8988T (cell line): ENCODE results near the gene MCCD1.
A peak's percentile ranks its signal among the peaks of the same experiment; 100 is the strongest.

Source experiments
- DNase-seq: peaks from one replicate; pipeline ENCODE4 v3.0.0; 2011

Gene MCCD1

GRCh38 chr6:31513456-31514165 is 15.2 kb upstream of the MCCD1 start:
- DNase-seq: no peak

GRCh38 chr6:31521835-31522234 is 6.9 kb upstream of the MCCD1 start:
- no peak for DNase-seq

GRCh38 chr6:31525553-31525931 is 3.2 kb upstream of the MCCD1 start:
- DNase-seq: no peak

- DNase-seq: no peak
These were observed 2.7 kb upstream of the MCCD1 start for GRCh38 chr6:31525932-31526591.

GRCh38 chr6:31528307-31528777 is 420 bp upstream of the MCCD1 start:
- no peak for DNase-seq

GRCh38 chr6:31529329-31530150 is 778 bp downstream of the MCCD1 start:
- no peak for DNase-seq

GRCh38 chr6:31530659-31531058 is 1.9 kb downstream of the MCCD1 start:
- no peak for DNase-seq

GRCh38 chr6:31531162-31531561 is 2.4 kb downstream of the MCCD1 start:
- DNase-seq: no peak

- DNase-seq: no peak
These were observed 3.2 kb downstream of the MCCD1 start for GRCh38 chr6:31531771-31532643.

- DNase-seq: no peak
These were observed 4.1 kb downstream of the MCCD1 start for GRCh38 chr6:31532644-31533454.

GRCh38 chr6:31533455-31533841 is 4.7 kb downstream of the MCCD1 start:
- DNase-seq: no peak

GRCh38 chr6:31534011-31534410 is 5.2 kb downstream of the MCCD1 start:
- DNase-seq: no peak

GRCh38 chr6:31534521-31535040 is 5.8 kb downstream of the MCCD1 start:
- DNase-seq: no peak

- no peak for DNase-seq
These were observed 7.0 kb downstream of the MCCD1 start for GRCh38 chr6:31535538-31536324.

GRCh38 chr6:31538805-31539400 is 10.1 kb downstream of the MCCD1 start:
- no peak for DNase-seq

- DNase-seq: no peak
These were observed 11.9 kb downstream of the MCCD1 start for GRCh38 chr6:31540640-31541039.

GRCh38 chr6:31541059-31541657 is 12.4 kb downstream of the MCCD1 start:
- DNase-seq: no peak

- DNase-seq: peak; percentile 75
These were observed 13.1 kb downstream of the MCCD1 start, which contains the start of gene DDX39B for GRCh38 chr6:31541658-31542521. DDX39B (minus strand) TSS chr6:31542003; CDS start chr6:31540532, 1,471 bp downstream.

GRCh38 chr6:31543639-31544038 is 14.9 kb downstream of the MCCD1 start:
- no peak for DNase-seq
